CD4-positive, alpha-beta T cell treated with Interferon alpha-2 for 1 hour (primary cell): ENCODE data around the gene TLE1.

Source experiments
- DNase-seq, 2 donors: peaks; one replicate each; pipeline ENCODE4 v3.0.0-alpha.2; 2020 to 2022

The TLE1 gene

GRCh38 chr9:81542118-81542889 lies 147.0 kb downstream of the TLE1 start:
- DNase-seq: no peak

GRCh38 chr9:81540142-81540710 lies 149.1 kb downstream of the TLE1 start:
- no peak for DNase-seq

- DNase-seq: no peak
Observed at GRCh38 chr9:81539317-81539716, 150.0 kb downstream of the TLE1 start.

- no peak for DNase-seq
Observed at GRCh38 chr9:81538890-81539289, 150.5 kb downstream of the TLE1 start.

GRCh38 chr9:81537964-81538363 lies 151.4 kb downstream of the TLE1 start:
- no peak for DNase-seq

GRCh38 chr9:81536242-81537025 lies 152.9 kb downstream of the TLE1 start:
- DNase-seq: no peak

GRCh38 chr9:81535542-81536241 lies 153.7 kb downstream of the TLE1 start:
- DNase-seq: no peak

GRCh38 chr9:81534138-81534875 lies 155.0 kb downstream of the TLE1 start:
- DNase-seq: no peak
